ENCODE results near the gene PSMD6. TPM values are rescaled to one million over a fixed set of nuclear protein-coding genes. Genes with fewer than 3 reads are reported as not detected.

Gene PSMD6
- total RNA-seq, 1 experiment from 2014 or later, result 78.7 TPM

DNA sequence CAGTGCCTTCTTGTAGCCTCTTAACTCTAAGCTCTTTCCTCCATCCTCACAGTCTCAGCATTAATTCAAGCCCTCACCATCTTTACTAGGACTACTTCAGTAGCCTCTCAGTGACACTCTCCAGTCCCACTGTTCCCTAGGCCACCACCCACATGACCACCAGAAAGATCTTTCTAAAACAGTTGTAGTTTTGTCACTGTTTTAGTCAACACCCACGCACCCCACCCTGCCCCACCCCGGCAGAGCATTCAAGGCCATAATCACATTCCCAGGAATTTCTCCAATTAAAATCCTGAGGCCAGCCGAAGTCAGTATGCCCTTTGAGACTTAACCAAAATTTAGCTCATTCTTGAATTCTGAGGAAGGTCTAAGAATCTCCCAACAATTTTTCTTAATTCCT lies 31.2 kb upstream of the PSMD6 start (continued):
- TF ChIP-seq POLR2AphosphoS5 (IDR thresholded peaks at IDR 0.05; ENCODE audit: low read depth, low read length), result no peak
- TF ChIP-seq, protein P1, sequence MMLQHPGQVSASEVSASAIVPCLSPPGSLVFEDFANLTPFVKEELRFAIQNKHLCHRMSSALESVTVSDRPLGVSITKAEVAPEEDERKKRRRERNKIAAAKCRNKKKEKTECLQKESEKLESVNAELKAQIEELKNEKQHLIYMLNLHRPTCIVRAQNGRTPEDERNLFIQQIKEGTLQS (IDR thresholded peaks at IDR 0.05), result no peak
- TF ChIP-seq, protein P2, sequence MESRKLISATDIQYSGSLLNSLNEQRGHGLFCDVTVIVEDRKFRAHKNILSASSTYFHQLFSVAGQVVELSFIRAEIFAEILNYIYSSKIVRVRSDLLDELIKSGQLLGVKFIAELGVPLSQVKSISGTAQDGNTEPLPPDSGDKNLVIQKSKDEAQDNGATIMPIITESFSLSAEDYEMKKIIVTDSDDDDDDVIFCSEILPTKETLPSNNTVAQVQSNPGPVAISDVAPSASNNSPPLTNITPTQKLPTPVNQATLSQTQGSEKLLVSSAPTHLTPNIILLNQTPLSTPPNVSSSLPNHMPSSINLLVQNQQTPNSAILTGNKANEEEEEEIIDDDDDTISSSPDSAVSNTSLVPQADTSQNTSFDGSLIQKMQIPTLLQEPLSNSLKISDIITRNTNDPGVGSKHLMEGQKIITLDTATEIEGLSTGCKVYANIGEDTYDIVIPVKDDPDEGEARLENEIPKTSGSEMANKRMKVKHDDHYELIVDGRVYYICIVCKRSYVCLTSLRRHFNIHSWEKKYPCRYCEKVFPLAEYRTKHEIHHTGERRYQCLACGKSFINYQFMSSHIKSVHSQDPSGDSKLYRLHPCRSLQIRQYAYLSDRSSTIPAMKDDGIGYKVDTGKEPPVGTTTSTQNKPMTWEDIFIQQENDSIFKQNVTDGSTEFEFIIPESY (IDR thresholded peaks at IDR 0.05; ENCODE audit: extremely low read depth, insufficient replicate concordance, low read length), result no peak
- no peak for TF ChIP-seq CEBPB (IDR thresholded peaks at IDR 0.05; ENCODE audit: low read depth)
- no peak for TF ChIP-seq POLR2A (IDR thresholded peaks at IDR 0.05; ENCODE audit: borderline replicate concordance, extremely low read depth, insufficient read depth, insufficient read length)

DNA sequence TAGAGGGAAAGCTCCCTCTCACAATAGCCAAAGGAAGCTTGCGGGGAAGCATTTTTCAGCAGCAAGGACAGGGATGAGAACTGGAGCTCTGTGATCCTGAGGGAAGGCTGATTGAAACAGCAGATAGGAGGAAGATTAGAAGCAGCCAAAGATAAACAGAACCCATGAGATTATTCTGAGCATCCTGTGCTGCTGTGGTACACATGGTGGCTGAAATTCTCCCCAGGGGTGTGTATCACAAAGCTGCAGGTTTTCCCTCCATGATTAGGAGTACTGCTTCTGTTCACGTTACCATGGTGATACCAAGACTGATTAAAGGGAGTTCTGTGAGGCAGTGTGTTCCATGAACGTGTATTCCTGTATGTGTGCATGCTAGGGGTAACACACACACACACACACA lies 30.3 kb upstream of the PSMD6 start:
- POLR2A ChIA-PET, result no interaction called here
- H3K27ac ChIP-seq (ENCODE audit: low read depth, low read length), result no peak overlapping the region
- no peak overlapping the region for H3K4me2 ChIP-seq (ENCODE audit: low read length)
- no peak overlapping the region for H3K4me3 ChIP-seq (replicated peaks in 1 of 2; ENCODE audit: low read depth in 1 of 2, low read length in 2 of 2)
- CTCF ChIA-PET, result no interaction called here
- DNase-seq (ENCODE audit: low read depth, low spot score), result no peak
- no peaks in the 10 kb centered on the region for H3K9me3 ChIP-seq (ENCODE audit: control insufficient read depth in 1 of 2, insufficient read depth in 1 of 2, low read depth in 1 of 2, low read length in 2 of 2)
- no peaks in the 10 kb centered on the region for H3K79me2 ChIP-seq (ENCODE audit: insufficient read depth, low read length)
- intact Hi-C loops (cut with micrococcal nuclease), result no loop called here
- H3K36me3 ChIP-seq (ENCODE audit: control insufficient read depth in 1 of 2, insufficient read depth in 2 of 2, low read length in 2 of 2), result no peaks in the 10 kb centered on the region
- BruUV-seq (replicated peaks), result no TSS peak
- no peak overlapping the region for H3K9ac ChIP-seq (ENCODE audit: low read length)
- no peaks in the 10 kb centered on the region for H3K9me2 ChIP-seq (ENCODE audit: insufficient read depth)
- H3K4me1 ChIP-seq (ENCODE audit: control insufficient read depth in 1 of 2, insufficient read depth in 2 of 2, low read length in 2 of 2), result no peaks in the 10 kb centered on the region
- no peak for TF ChIP-seq SIN3A (IDR thresholded peaks at IDR 0.05; ENCODE audit: low read depth)
- TF ChIP-seq, protein P2 (IDR thresholded peaks at IDR 0.05; ENCODE audit: extremely low read depth, insufficient replicate concordance, low read length), result no peak
- TF ChIP-seq POLR2AphosphoS5 (IDR thresholded peaks at IDR 0.05; ENCODE audit: low read depth, low read length), result no peak
- no peak for TF ChIP-seq RAD21 (IDR thresholded peaks at IDR 0.05; ENCODE audit: low read depth)
- no peak for TF ChIP-seq YY1 (IDR thresholded peaks at IDR 0.05; ENCODE audit: extremely low read depth, insufficient replicate concordance, low read depth, low read length)
- TF ChIP-seq CEBPB (IDR thresholded peaks at IDR 0.05; ENCODE audit: low read depth), result no peak
- no peak for TF ChIP-seq CBX3 (IDR thresholded peaks at IDR 0.05; ENCODE audit: low read depth)
- TF ChIP-seq, protein P1 (IDR thresholded peaks at IDR 0.05), result no peak
- no peak for TF ChIP-seq SP1 (IDR thresholded peaks at IDR 0.05; ENCODE audit: low read depth)
- TF ChIP-seq EZH2phosphoT487 (IDR thresholded peaks at IDR 0.05; ENCODE audit: borderline replicate concordance), result no peak
- TF ChIP-seq, protein P3, sequence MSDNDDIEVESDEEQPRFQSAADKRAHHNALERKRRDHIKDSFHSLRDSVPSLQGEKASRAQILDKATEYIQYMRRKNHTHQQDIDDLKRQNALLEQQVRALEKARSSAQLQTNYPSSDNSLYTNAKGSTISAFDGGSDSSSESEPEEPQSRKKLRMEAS (IDR thresholded peaks at IDR 0.05), result no peak
- H4K20me1 ChIP-seq (ENCODE audit: insufficient read depth), result no peaks in the 10 kb centered on the region
- RAD21 ChIA-PET (ENCODE audit: low non-redundant PET in 1 of 2, low total read pairs in 2 of 2, uncharacterized antibody in 2 of 2, unreplicated experiment in 2 of 2), result no interaction called here
- no peak for ATAC-seq
- H3K27me3 ChIP-seq (ENCODE audit: insufficient read depth, low read length), result peaks cover 17% of the 10 kb centered on the region; the same call in 1 of the 2 replicates
- no peak overlapping the region for H2AFZ ChIP-seq (ENCODE audit: low read depth, low read length, poor library complexity, severe bottlenecking)

Measured in HCT116 (cell line).